GM21737 (cell line): ENCODE data around the gene OAS2.
"Not testable (repeated sequence)": the region's sequence is repeated elsewhere in the genome, so short reads cannot be mapped to it uniquely, and the experiment has no call there.

Experiments used
- ATAC-seq: cut with Tn5 transposase; IDR thresholded peaks from one replicate; pipeline ENCODE4 v1.9.1; 2021; ENCODE audit warnings: mild to moderate bottlenecking, moderate library complexity; ENCODE audit not compliant: unreplicated experiment

OAS2 gene

DNA sequence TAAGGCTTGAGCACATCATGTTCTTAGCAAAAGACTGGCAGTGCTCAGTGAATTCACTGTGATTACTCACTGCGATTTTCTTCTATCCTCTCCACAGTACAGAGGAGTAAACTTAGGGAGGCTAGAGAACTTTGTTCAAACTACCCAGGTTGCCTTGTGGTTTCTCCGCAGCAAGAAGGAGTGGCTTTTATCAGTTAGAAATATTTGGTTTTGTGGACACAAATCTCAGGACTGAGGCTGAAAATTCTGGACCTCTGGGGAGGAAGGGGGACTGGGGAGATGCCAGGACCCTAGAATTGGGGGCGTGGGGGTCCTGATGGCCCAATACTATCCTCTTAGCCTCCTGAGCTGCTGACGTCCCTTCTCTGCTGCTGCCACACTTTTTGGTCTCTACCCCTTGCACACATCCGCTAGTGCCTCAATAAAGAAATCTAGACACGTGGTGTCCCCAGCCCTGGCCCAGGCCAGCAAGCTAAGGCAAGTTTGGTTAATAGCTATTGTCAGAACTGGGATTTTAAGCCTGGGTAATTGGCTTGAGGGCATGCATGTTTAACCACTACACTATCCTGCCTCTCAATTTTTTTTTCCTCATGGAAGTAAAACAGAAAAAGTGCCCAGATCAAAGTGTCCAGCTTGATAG lies 842 bp downstream of the OAS2 start:
- no peak for ATAC-seq

DNA sequence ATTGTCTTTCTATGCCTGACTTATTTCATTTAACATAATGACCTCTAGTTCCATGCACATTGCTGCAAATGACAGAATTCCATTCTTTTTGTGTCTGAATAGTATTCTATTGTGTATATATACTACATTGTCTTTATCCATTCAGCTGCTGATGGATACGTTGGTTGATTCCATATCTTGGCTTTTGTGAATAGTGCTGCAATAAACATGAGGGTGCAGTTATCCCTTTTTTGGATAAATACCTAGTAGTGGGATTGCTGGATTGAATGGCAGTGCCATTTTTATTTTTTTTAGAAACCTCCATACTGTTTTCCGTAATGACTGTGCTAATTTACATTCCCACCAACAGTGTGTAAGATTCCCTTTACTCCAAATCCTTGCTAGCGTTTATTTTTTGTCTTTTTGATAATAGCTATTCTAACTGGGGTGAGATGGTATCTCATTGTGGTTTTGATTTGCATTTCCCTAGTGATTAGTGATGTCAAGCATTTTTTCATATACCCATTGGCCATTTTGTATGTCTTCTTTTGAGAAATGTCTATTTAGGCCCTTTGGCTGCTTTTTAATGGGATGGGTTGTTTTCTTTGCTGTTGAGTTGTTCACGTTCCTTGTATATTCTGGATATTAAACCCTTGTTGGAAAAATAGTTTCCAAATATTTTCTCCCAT lies 2.3 kb downstream of the OAS2 start:
- ATAC-seq = no peak

DNA sequence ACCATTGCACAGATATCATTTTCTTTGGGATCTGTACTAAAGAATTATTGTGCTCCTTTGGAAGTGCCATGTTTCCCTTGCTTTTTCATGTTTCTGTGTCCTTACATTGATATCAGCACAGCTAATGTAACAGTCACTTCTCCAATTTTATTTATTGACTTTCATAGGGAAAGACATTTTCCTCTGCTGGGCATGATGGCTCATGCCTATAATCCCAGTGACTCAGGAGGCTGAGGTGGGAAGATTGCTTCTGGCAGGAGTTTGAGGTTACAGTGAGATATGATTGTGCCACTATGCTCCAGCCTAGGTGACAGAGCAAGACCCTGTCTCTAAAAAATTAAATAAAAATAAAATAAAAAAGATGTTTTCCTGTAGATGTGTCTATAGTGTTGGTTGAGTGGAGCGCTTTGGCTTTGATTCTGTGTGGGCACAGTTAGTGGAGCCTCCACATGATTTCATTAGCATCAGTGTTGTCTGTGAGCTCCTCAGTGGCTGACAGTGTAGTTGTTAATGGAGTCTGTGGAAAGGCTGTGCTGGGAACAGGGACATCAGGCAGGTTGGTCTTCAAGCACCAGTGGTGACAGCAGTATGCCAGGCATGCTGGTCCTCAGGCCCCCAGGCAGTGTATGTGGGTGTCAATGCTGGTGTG lies 7.4 kb downstream of the OAS2 start:
- no peak for ATAC-seq

DNA sequence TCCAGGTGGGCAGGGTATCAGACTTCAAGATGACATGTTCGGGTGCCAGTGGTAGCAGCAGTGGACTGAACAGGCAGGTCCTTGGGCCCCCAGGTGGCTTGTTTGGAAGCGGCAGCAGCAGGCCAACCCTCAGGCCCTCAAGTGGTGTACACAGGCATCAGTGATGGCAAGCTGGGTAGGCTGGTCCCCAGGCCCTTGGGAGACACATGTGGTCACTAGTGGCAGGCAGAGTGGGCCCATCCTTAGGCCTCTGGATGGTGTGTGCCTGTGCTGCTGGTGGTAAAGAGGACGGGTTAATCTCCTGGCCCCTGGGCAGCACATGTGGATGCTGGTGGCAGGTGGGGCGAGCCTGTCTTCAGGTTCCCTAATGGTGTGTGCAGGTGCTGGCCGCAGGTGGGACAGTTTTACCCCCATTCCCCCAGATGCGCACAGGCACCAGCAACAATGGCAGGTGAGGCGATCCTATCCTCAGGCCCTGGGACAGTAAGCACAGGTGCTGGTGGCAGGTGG lies 8.0 kb downstream of the OAS2 start:
- no peak for ATAC-seq

DNA sequence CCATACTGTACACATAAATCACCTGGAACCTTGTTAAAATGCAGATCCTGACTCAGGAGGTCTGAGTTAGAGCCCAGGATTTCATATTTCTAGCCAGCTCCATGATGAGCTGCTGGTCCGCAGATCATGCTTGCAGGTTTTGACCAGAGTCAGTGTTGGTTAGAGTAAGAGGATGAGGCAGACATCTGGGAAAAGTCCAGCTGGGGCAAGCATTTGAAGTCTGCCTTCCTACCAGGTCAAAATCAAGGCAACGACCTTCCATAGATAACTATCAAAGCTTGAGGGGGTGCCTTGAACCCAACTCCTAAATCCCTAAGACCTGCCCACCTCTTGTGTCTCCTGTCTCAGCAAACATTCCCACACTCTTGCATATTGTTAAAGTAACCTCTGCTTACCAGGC lies 9.2 kb downstream of the OAS2 start:
- ATAC-seq = no peak

DNA sequence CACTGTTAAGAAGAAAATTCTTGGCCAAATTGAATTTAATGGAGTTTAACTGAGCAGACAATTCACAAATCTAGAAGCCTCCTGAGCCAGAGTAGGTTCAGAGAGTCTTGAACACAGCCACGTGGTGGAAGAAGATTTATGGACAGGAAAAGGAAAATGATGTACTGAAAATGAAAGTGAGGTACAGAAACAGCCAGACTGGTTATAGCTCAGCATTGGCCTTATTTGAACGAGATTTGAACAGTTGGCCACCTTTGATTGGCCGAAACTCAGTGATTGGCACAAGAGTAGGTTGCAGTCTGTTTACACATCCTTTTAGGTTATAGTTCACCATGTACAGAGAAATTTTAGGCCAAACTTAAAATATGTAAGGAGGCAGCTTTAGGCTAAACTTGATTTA lies 9.9 kb downstream of the OAS2 start:
- ATAC-seq = no peak

DNA sequence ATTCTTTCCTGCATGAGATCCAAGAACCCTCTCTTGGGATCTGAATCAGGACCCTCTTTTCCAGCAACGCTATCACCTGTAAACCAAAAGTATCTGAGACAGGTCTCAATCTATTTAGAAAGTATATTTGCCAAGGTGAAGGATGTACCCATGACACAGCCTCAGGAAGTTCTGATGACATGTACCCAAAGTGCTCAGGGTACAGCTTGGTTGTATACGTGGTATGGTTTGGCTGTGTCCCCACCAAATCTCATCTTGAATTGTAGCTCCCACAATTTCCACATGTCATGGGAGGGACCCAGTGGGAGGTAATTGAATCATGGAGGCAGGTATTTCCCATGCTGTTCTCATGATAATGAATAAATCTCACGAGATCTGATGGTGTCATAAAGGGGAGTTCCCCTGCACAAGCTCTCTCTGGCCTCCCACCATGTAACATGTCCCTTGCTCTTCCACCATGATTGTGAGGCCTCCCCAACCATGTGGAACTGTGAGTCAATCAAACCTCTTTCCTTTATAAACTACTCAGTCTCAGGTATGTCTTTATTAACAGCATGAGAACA lies 10.6 kb downstream of the OAS2 start:
- not testable (repeated sequence) for ATAC-seq

DNA sequence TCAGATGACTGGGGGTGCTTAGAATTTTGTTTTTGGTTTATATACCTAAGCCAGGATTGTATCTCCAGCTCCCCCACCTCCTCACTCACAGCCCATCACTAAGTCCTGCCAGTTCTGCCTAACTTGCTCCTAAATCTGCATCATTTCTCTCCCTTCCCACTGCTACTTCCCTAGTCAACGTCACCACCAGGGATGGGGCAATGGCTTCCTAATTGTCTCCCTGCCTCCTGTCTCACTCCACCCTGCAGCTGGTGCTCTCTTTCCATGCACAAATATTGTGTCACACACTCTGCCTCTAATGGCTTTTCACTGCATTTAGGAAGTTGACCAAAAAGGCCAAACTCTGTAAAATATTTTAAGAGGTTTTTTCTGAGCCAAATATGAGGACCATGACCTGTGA lies 11.5 kb downstream of the OAS2 start:
- no peak for ATAC-seq

DNA sequence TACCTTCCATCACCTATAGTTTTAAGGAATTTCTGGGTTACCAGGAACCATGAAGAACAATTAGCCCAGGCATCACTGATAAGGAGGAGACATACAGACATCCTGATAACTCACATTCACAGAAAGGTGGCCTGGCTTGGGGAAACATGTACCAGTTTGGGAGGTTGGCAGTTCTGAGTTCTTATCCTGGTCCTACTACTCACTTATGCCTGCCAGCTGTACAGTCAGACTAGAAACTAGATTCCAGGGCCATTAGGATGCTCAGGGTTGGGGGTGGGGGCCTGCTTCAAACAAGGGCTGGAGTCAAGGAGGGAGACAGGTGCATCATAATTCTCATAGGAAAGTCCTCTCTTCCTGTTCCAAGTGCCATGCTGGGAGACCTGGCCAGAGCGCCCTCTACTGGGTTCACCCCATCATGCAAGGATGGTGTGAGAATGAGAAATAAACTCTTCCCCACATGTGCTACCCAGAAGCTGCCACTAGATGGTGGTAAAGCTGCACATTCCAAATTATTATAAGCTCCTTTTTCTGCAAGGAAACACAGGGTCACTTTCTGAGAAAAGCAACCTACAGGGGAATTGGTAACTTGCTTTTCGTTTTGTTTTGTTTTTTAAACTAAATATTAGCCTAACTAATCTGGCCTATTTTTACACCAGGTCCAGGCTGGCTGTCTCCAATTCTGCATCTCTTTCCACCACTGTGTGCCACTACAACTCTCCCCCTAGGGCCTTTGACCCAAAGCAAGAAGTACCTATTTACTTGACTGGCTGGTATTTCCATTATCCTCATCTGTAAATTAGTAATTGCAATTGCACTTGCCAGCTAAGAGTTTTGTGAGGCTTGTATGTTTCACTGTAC lies 14.5 kb downstream of the OAS2 start:
- ATAC-seq = no peak

DNA sequence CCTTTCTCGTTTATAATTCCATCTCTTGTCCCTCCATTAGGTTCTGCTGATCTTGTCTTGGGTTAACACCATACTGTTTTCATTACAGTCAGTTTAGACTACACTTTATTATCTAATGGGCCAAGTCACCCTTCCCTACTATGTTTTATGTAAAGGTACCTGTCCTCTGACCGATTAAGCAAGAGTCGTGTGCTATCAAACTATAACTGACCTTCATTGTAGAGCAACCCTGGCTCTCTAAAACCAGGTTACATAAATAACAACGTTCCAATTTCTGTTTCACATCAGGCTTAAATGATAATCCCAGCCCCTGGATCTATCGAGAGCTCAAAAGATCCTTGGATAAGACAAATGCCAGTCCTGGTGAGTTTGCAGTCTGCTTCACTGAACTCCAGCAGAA lies 16.7 kb downstream of the OAS2 start:
- no peak for ATAC-seq

DNA sequence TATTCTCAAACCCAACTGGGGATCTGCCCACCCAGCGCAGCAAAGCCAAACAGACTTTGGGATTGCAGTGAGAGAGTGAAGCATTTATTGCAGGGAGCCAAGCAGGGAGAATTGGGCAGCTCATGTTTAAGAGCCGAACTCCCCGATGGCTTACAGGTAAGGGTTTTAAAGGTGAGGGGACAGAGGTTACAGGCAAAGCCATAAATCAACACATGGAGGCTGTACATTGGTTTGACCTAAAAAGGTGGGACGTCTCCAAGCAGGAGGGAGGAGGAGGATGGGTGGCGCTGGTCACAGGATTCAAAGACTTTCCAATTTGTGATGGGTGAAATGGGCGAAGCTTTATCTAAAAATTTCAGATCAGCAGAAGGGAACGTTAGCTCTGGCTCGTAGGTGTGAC lies 18.2 kb downstream of the OAS2 start:
- no peak for ATAC-seq

DNA sequence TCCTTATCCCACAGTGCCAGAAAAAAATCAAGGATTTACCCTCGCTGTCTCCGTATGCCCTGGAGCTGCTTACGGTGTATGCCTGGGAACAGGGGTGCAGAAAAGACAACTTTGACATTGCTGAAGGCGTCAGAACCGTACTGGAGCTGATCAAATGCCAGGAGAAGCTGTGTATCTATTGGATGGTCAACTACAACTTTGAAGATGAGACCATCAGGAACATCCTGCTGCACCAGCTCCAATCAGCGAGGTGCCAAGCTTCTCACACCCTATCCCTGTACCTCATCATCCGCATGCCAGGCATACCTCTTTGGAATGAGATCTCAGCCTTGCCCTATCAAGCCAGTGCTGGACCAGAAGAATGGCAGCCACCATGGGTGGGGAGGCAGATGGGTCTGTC lies 19.2 kb downstream of the OAS2 start:
- no peak for ATAC-seq

DNA sequence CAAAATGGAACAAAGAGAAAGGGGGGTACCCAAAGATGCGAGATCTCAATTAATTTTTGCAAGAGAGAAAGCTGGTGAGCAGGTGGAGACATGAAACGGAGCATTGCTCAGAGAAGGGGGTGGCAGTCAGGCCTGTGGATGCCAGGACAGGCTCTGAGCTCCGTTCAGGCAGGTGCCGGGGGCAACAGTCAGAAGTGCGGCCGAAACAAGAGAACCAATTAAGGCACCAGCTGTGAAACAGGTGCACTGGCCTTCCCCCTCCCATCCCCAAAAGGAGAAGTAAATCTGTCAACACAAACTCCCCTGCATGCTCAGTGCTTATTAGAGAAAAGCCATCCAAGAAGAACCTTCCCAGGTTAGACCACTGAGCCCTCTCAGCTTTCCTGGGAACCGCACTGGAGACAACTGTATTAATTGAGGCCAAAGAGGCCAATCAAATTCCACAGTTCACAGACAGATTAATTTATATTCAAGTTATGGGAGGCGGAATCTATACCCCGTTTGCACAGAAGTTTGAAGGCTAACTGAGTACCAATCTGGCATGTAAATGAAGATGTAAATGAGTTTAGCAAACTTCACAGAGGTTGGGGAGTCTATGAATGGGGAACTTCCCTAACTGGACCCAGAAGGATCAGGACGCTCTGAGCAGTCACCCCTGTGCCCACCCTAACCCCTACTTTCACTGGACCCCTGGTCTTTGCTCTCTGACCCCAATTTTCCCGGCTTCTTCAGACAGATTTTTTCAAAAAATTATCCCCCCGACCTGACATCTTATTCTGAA lies 20.9 kb downstream of the OAS2 start:
- ATAC-seq = peak; percentile 85

DNA sequence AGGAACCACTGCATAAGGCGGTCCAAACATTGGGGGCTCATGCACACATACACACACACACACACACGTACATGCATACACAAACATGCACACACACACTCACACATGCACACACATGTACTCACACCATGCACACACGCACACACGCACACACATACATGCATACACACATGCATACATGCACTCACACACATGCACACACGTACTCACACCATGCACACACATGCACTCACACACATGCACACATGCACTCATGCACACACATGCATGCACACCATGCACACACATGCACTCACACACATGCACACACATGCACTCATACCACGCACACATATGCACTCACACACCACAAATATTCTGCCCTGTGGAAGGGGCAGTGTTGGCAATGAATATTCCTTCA lies 22.1 kb downstream of the OAS2 start:
- no peak for ATAC-seq

DNA sequence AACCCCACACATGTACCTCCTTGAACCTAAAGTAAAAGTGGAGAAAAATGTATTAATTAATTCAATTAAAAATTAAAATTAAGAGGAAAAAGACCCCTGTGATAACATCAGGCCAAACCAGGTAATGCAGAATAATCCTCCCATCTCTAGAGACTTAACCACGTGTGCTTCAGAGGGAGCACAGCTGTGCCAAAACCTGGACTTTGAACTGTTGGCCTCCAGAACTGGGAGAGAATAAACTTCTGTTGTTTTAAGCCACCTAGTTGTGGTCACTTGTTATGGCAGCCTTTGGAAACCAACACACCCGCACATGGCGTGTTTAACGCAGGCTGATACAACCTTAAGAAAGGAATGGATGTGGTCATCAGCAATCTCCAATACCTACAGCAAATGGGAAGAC lies 23.8 kb downstream of the OAS2 start:
- no peak for ATAC-seq

DNA sequence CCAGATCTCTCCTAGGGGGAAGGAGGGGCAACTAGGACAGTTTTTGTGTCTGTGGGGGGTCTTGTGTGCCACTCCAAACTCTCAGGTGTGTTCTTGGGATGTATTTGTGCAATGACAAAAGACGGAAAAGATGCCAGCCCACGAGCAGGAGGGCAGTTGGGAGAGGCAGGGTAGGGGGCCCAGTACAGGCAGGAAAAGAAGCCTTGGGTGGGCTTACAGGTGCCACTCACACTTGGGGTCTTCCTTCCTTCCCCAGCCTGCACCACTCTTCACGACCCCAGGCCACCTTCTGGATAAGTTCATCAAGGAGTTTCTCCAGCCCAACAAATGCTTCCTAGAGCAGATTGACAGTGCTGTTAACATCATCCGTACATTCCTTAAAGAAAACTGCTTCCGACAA lies 24.4 kb downstream of the OAS2 start:
- ATAC-seq = no peak

DNA sequence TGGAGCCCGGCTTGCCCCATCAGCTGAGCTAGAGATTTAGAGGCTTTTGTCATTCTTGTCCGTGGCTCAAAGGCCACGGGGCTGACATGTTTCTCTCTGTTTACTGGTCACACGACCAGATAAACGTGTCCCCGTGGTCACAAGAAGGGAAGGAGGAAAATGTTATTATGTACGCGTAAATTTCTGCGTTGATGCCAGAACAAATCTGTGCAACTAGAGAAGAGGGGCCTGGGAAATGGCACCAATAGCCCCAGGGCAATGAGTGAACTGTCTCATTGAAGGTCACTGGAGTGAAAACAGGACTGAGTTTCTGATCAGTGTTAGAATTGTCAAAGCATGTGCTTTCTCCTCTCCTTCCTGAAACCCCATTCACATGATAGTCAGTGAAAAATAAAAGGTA lies 25.3 kb downstream of the OAS2 start:
- ATAC-seq = no peak

DNA sequence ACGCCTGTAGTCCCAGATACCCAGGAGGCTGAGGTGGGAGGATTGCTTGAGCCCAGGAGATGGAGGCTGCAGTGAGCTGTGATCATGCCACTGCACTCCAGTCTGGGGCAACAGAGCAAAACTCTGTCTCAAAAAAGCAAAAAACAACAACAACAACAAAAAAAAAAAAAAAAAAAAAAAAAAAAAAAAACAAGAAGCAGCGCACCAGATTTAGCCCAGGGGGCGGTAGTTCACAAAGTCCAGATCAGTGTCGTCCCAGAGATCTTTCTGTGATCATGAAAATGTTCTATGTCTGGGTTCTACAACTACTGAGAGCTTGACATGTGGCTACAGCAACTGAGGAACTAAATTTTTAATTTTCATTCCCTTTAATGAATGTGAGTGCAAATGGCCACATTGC lies 27.4 kb downstream of the OAS2 start:
- no peak for ATAC-seq

DNA sequence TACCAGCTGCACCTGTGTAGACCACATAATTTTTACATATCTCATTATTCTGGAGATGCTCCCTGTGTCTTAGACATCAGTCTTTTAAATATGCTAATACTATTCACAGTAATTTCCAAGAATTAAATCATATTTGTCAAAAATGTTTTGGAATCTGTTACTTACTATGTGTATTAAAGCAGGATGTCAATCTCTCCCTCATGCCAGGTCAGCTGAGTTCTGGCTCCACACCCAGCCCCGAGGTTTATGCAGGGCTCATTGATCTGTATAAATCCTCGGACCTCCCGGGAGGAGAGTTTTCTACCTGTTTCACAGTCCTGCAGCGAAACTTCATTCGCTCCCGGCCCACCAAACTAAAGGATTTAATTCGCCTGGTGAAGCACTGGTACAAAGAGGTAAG lies 27.9 kb downstream of the OAS2 start:
- no peak for ATAC-seq

DNA sequence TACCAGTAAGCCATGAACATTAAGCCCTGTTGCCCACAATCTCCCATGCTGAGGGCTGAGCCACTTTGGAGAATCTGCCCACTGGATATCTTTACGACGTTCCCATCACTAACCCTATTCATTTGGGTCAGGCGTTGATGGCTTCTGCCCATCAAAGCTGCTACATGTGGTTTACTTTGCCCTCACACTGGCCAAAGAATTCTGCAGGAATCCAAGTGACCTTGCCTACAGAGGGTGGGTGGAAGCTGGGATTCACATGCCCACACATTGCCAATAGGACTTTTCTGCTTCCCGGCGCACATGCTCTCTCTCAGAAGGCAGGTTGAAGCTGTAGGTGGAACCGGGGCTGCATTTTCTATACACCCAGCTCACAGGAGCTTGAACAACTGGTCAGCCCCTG lies 28.3 kb downstream of the OAS2 start:
- no peak for ATAC-seq
